ENCODE measurements around the gene EPN2.

EPN2 gene

DNA sequence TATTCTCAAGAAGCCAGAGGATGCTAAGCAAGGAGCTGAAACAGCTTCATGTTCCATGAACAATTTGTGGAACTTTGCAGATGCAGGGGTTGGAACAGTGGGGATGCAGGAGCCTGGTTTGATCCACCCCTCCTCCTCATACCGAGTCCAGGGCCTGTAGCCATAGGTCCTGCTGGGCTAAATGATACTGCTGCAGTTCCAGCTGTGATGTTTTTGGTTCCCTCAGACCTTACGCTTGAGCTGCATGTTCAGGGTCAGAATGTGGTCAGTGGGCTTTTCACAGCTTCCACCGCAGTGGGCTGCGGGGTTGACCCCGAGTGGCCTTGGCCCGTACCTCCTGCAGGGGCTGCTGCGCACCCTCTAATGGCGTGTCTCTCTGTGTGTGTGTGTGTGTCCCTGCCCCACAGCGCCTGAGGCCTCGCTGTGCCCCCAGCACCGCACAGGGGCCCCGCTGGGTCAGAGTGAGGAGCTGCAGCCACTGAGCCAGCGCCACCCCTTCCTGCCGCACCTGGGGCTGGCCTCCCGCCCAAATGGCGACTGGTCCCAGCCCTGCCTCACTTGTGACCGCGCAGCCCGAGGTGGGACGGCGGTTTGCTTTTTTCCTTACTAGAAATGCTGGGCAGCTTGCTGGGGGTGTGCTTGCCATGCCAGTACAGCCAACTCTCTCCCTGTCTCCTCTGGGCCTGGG is 48.2 kb downstream of the EPN2 start:
- Histone ChIP-seq H4K20me1 (peaks cover 0 to 60% (median 29%) of the 10 kb centered on the region in 11 experiments; a peak in 16 of 22 replicates), H3K27me3 (peaks cover 21 to 89% (median 62%) of the 10 kb centered on the region in 11 experiments), H3K36me3 (no peaks in the 10 kb centered on the region), H3K27ac (no peak overlapping the region), H3K9ac (peak overlapping the region in 3 of 11 experiments; percentile 4 to 36 (median 23); a peak in 3 of 22 replicates), H3K4me1 (peaks cover 33 to 46% (median 38%) of the 10 kb centered on the region in 10 experiments), H3K4me2 (peak overlapping the region; percentile 49 to 93 (median 79)), H3K9me3 (replicated peaks in 1 of 11) (no peaks in the 10 kb centered on the region), H3K4me3 (no peak overlapping the region)
- TF ChIP-seq Cebpa-rat (IDR thresholded peaks at IDR 0.05), result no peak

- H3K27me3 ChIP-seq, result peaks cover 31 to 89% (median 65%) of the 10 kb centered on the region in 11 experiments
- no peaks in the 10 kb centered on the region for H3K36me3 ChIP-seq
- H3K9me3 ChIP-seq (replicated peaks in 1 of 11), result no peaks in the 10 kb centered on the region
- no peak overlapping the region for H3K9ac ChIP-seq
- no peak overlapping the region for H3K27ac ChIP-seq
- TF ChIP-seq Cebpa-rat (IDR thresholded peaks at IDR 0.05), result no peak
- peaks cover 0 to 69% (median 29%) of the 10 kb centered on the region in 11 experiments; a peak in 16 of 22 replicates for H4K20me1 ChIP-seq
- peaks cover 48 to 59% (median 51%) of the 10 kb centered on the region in 10 experiments for H3K4me1 ChIP-seq
- no peak overlapping the region for H3K4me3 ChIP-seq
- peak overlapping the region in 4 of 11 experiments; percentile 18 to 93 (median 82); a peak in 4 of 22 replicates for H3K4me2 ChIP-seq
Measured at GRCh38 chr17:19286751-19287341, 49.7 kb downstream of the EPN2 start.

- H3K9me3 ChIP-seq (replicated peaks in 1 of 11), result no peaks in the 10 kb centered on the region
- peaks cover 36 to 89% (median 70%) of the 10 kb centered on the region in 11 experiments for H3K27me3 ChIP-seq
- H3K4me3 ChIP-seq, result no peak overlapping the region
- no peak overlapping the region for H3K4me2 ChIP-seq
- TF ChIP-seq Cebpa-rat (IDR thresholded peaks at IDR 0.05), result no peak
- no peak overlapping the region for H3K27ac ChIP-seq
- no peaks in the 10 kb centered on the region for H3K36me3 ChIP-seq
- H3K9ac ChIP-seq, result no peak overlapping the region
- H3K4me1 ChIP-seq, result peaks cover 53 to 63% (median 59%) of the 10 kb centered on the region in 10 experiments
- peaks cover 0 to 74% (median 29%) of the 10 kb centered on the region in 11 experiments; a peak in 16 of 22 replicates for H4K20me1 ChIP-seq
Measured at GRCh38 chr17:19287651-19288050, 50.5 kb downstream of the EPN2 start.

DNA sequence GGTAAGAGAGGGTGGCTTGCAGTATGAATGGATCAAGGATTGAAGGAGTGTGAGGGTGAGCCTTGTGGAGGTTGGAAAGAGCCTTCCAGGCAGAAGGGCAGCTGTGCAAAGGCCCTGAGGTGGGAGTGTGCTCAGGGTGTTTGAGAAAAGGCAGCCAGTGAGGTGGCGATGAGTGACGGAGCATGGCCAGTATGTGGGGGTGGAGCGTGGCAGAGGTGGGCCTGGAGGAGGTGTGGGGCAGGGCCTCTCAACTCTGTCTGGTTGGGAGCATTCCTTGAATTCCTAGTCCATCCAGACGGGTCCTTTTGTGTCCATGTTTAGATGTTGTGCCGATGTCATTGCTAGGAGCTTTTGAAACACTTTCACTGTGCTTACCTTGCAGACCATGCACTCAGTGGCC is 51.3 kb downstream of the EPN2 start:
- TF ChIP-seq Cebpa-rat (IDR thresholded peaks at IDR 0.05), result no peak
- Histone ChIP-seq H3K4me1 (peaks cover 53 to 64% (median 59%) of the 10 kb centered on the region in 10 experiments), H3K4me3 (no peak overlapping the region), H3K27me3 (peaks cover 36 to 90% (median 73%) of the 10 kb centered on the region in 11 experiments), H3K9ac (no peak overlapping the region), H3K36me3 (no peaks in the 10 kb centered on the region), H3K9me3 (replicated peaks in 1 of 11) (no peaks in the 10 kb centered on the region), H3K4me2 (no peak overlapping the region), H3K27ac (no peak overlapping the region), H4K20me1 (peaks cover 0 to 69% (median 29%) of the 10 kb centered on the region in 11 experiments; a peak in 16 of 22 replicates)

GRCh38 chr17:19290066-19290705 is 53.0 kb downstream of the EPN2 start:
- Histone ChIP-seq H3K9me3 (replicated peaks in 1 of 11) (no peaks in the 10 kb centered on the region), H4K20me1 (peaks cover 0 to 55% (median 22%) of the 10 kb centered on the region in 11 experiments; a peak in 15 of 22 replicates), H3K27ac (no peak overlapping the region), H3K36me3 (no peaks in the 10 kb centered on the region), H3K9ac (no peak overlapping the region), H3K4me3 (no peak overlapping the region), H3K27me3 (peaks cover 36 to 85% (median 73%) of the 10 kb centered on the region in 11 experiments), H3K4me2 (peak overlapping the region; percentile 58 to 82 (median 71)), H3K4me1 (peaks cover 45 to 58% (median 50%) of the 10 kb centered on the region in 10 experiments)
- no peak for TF ChIP-seq Cebpa-rat (IDR thresholded peaks at IDR 0.05)

DNA sequence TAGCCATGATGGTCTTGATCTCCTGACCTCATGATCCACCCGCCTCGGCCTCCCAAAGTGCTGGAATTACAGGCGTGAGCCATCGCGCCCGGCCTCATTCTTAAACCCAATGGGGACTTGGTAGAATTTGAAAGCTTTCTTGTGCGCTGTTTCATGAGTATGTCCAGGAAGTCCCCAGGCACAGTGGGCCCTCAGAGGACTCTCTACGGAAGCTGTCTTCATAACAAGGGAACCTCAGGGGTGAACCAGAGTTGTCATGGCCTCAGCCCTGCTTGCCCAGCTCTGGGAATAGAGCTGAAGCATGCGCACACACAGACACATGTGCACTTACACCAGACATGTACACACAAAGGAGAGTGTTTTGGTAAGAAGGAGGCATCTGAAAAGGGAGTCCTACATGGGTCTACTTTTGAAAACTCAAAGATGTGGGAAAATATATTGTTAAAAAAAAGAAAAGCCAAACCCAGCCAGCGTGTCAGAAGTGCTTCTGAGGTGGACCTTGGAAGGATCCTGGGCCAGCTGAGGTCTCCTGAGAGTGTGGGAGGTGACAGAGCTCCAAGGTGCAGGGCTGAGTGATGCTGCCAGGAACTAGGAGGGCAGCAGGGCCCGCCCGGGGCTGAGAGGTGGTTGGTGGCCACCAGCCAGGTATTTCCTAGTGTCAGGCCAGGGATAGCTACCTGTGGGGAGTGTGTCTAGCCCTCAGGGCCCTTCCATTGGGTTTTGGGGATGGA is 54.6 kb downstream of the EPN2 start:
- H4K20me1 ChIP-seq, result peaks cover 0 to 41% (median 14%) of the 10 kb centered on the region in 11 experiments; a peak in 11 of 22 replicates
- TF ChIP-seq Cebpa-rat (IDR thresholded peaks at IDR 0.05), result no peak

GRCh38 chr17:19292377-19292711 is 55.2 kb downstream of the EPN2 start:
- TF ChIP-seq Cebpa-rat (IDR thresholded peaks at IDR 0.05), result no peak
- H3K4me3 ChIP-seq, result no peak overlapping the region

More for the DNA sequence above, 54.6 kb downstream of the EPN2 start:
- peaks cover 27 to 74% (median 57%) of the 10 kb centered on the region in 11 experiments for H3K27me3 ChIP-seq
- H3K9ac ChIP-seq, result no peak overlapping the region
- no peaks in the 10 kb centered on the region for H3K9me3 ChIP-seq (replicated peaks in 1 of 11)
- H3K4me3 ChIP-seq, result no peak overlapping the region
- peaks cover 29 to 58% (median 49%) of the 10 kb centered on the region in 10 experiments for H3K4me1 ChIP-seq
- H3K4me2 ChIP-seq, result peak overlapping the region in 10 of 11 experiments; percentile 18 to 82 (median 70); a peak in 19 of 22 replicates
- no peaks in the 10 kb centered on the region for H3K36me3 ChIP-seq
- H3K27ac ChIP-seq, result no peak overlapping the region

GRCh38 chr17:19294443-19294842 is 57.3 kb downstream of the EPN2 start:
- Histone ChIP-seq H3K9me3 (replicated peaks in 1 of 11) (no peaks in the 10 kb centered on the region), H3K4me2 (peak overlapping the region in 7 of 11 experiments; percentile 36 to 83 (median 75); a peak in 11 of 22 replicates), H4K20me1 (peaks cover 0 to 28% (median 4%) of the 10 kb centered on the region in 11 experiments; a peak in 10 of 22 replicates), H3K36me3 (no peaks in the 10 kb centered on the region), H3K4me1 (peaks cover 29 to 64% (median 49%) of the 10 kb centered on the region in 10 experiments), H3K9ac (peak overlapping the region in 2 of 11 experiments; percentile 7 to 71; a peak in 1 of 22 replicates), H3K27me3 (peaks cover 16 to 69% (median 40%) of the 10 kb centered on the region in 11 experiments), H3K27ac (peak overlapping the region in 6 of 11 experiments; percentile 10 to 80 (median 65); a peak in 9 of 22 replicates), H3K4me3 (no peak overlapping the region)
- TF ChIP-seq Cebpa-rat (IDR thresholded peaks at IDR 0.05), result no peak

More at GRCh38 chr17:19292377-19292711, 55.2 kb downstream of the EPN2 start:
- Histone ChIP-seq H4K20me1 (peaks cover 0 to 36% (median 9%) of the 10 kb centered on the region in 11 experiments; a peak in 10 of 22 replicates), H3K4me1 (peaks cover 29 to 61% (median 49%) of the 10 kb centered on the region in 10 experiments), H3K4me2 (peak overlapping the region in 10 of 11 experiments; percentile 18 to 82 (median 70); a peak in 19 of 22 replicates), H3K27ac (no peak overlapping the region), H3K9ac (no peak overlapping the region), H3K9me3 (replicated peaks in 1 of 11) (no peaks in the 10 kb centered on the region), H3K36me3 (no peaks in the 10 kb centered on the region), H3K27me3 (peaks cover 22 to 73% (median 52%) of the 10 kb centered on the region in 11 experiments)
